HG03060 (cell line): ENCODE data around the gene DRD5.

Experiments
- ATAC-seq: cut with Tn5 transposase; IDR thresholded peaks from one replicate; pipeline ENCODE4 v1.9.1; 2021; ENCODE audit warnings: low read depth, moderate number of reproducible peaks; ENCODE audit not compliant: unreplicated experiment

Gene DRD5

DNA sequence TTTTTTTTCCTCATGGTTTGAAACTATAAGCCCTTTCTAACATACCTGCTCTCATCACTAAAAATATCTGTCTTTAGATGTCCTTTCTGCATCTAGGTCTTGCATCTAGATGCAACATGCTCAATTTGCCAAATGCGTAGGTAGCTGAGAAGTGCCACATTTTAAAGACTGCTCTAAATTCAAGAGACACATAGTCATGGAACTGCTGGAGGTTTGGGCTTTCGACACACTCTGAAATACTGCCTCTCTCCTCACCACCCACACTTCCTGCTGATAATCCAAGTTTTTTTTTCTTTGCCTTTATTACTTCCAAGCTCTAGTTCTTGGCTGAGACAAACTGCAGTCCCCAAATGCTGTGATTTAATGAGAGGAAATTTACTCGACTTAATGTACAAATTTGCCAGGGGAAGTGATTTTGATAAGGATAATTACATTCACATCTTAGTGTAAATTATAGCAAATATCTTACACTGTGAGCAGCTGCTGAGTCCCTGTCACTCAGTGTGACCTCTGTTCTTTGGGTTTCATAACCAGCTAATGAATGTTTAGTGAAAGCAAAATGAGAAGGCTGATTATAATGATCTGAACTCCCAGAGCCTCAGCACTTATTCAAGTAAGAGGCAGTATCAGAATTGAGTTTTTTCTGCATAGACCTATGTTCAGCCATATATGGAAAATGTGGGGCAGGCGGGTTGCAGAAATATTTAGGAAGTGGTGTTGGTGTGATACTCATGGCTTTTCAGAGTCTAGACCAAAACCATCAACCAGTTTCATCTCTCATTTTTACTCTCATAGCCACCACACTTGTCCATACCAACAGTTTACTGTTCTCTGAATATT is 31.3 kb downstream of the DRD5 start:
- peak; percentile 83 for ATAC-seq

DNA sequence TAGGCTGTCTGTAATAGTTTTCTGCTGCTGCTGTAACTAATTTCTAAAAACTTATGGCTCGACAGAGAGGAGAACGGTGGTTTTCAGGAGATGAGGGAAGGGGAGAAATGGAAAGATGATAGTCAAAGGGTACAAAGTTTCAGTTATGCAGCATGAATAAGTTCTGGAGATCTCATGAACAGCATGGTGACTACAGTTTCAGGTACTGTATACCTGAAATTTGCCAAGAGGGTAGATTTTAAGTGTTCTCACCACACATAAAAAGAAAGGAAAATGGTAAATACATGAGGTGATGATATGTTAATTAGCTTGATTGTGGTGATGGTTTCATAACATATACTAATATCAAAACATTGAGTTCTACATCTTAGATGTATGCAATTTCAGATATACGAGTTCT is 34.9 kb downstream of the DRD5 start:
- ATAC-seq = no peak

DNA sequence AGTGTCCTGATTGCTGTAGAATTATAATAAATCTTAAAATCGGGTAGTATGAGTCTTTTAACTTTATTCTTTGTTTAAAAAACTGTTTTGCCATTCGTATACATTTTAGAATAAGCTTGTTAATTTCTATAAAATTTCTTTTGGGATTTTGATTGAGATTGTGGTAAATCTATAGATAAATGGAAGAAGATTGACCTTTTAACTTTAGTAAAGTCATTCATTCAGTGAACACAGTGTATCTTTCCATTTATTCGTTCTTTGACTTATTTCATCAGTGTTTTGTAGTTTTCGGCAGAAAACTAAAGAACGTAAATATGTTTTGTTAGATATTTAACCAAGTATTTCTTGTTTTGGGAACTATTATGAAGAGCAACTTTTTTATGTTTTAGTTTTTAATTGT is 38.9 kb downstream of the DRD5 start:
- ATAC-seq = no peak

DNA sequence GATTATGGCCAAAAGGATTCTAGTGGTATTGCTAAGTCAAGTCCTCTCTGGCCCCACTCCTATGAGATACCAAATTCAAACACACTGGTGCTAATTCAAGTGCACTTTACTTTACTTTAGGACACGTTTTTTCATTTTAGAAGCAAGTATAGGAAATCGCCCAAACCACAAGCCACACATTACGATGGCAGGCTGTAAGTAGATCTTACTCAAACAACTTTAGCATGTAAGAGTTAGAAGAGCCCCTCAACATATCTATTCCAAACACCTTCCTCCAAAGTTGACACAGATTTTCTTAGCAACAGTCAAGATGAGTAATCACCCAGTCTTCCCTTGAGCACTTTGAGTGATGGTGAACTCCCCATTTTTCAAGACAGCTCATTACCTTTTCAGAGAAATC is 43.6 kb downstream of the DRD5 start:
- no peak for ATAC-seq

DNA sequence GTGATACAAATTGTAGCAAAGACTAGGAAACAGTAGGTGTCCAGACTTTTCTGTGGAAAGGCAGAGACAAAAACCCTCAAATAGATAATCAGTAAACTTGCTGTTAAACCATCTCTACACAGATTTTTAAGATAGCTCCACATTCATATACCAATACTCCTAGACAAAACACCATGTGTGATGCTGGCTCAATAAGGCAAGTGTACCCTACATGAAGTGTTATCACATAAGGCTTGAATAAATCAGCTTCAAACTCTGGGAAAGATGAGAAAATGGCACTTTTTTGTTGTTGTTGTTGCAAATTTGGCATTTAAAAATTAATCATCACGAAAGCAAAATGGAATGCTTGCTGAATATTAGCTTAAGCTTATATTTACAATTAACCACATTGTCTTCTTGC is 45.1 kb downstream of the DRD5 start:
- no peak for ATAC-seq

DNA sequence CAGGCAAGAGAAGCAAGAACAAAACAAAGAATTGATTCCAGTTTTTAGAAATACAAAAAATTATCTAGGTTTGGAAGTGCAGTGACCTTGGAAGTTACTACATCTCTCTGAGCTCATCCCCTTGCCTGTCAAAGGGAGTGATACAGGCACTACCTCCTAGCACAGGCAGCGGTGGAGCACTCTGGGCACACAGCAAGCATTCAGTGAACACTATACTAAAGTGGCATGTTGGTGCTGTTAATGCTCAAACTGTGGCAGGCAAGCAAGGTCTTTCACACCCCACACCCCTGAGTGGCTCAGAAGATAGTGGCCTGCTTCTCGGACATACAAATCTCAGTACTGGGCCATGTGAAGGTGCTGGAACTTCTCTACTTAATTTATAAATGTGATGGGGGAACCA is 51.2 kb downstream of the DRD5 start:
- no peak for ATAC-seq

DNA sequence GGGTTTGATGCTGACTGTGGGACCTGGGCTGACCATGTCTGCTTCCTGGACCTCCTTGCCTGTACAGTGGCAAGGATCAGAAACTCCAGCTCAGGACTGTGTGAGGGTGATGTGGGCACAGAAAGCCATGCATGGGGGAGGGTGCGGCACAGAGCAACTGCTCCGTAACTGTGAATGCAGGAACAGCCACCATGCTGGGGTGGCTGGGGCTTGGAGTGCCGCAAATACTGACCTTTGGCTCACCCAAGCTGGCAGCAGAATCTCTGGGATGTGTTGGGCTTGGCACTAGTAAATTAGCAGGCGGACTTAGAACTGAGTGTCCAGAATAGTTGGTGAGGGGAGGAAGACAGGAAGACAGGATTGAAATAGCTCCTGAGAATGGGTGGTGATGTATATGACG is 52.0 kb downstream of the DRD5 start:
- no peak for ATAC-seq
